Stimulated activated CD8-positive, alpha-beta memory T cell treated with anti-CD3 and anti-CD28 coated beads, Interleukin-2, amount 100 ng/mL, for 1 hour (primary cell): Measurements from ENCODE around the gene GIPC3.

Experiments
- DNase-seq, 2 donors: peaks; one replicate each; pipeline ENCODE4 v3.0.0-alpha.2; 2020; ENCODE audit warnings: low read depth in 2 of 2

The GIPC3 gene

GRCh38 chr19:3637621-3638020 lies 52.3 kb downstream of the GIPC3 start:
- no peak for DNase-seq

GRCh38 chr19:3638208-3639193 lies 53.2 kb downstream of the GIPC3 start:
- no peak for DNase-seq

- DNase-seq: no peak
Measured at GRCh38 chr19:3639479-3639878, 54.2 kb downstream of the GIPC3 start.

GRCh38 chr19:3641515-3642269 lies 56.4 kb downstream of the GIPC3 start:
- no peak for DNase-seq

GRCh38 chr19:3642296-3642695 lies 57.0 kb downstream of the GIPC3 start:
- DNase-seq: no peak
